K562 (cell line): ENCODE measurements around the gene STRN3.

Experiments used
- EGR1 ChIP-seq: fragments of 450-650 bp; conservative IDR thresholded peaks from 2 replicates; pipeline ENCODE4 v1.6.1; 2017; ENCODE audit warnings: mild to moderate bottlenecking
- LEF1 ChIP-seq: fragments of 450-650 bp; IDR thresholded peaks from 2 replicates; pipeline ENCODE4 v1.6.1; 2016; ENCODE audit warnings: mild to moderate bottlenecking
- NR1H2 ChIP-seq: sonication (generic); formaldehyde crosslinking; IDR thresholded peaks from 2 replicates; pipeline ENCODE4 v1.4.0; 2020; ENCODE audit warnings: mild to moderate bottlenecking, missing genetic modification reagents
- POLR2A ChIP-seq: fragments of 450-650 bp; conservative IDR thresholded peaks from 2 replicates; pipeline ENCODE4 v1.6.1; 2016
- POU5F1 ChIP-seq: fragments of 150-350 bp; IDR thresholded peaks from 2 replicates; pipeline ENCODE4 v1.6.1; 2014; ENCODE audit warnings: borderline replicate concordance, low read length, low read depth, mild to moderate bottlenecking; ENCODE audit not compliant: partially characterized antibody
- TAF1 ChIP-seq: IDR thresholded peaks from 2 replicates; pipeline ENCODE4 v1.6.1; 2011; ENCODE audit warnings: mild to moderate bottlenecking, low read length, moderate library complexity; ENCODE audit not compliant: insufficient read depth, control insufficient read depth, severe bottlenecking; ENCODE audit errors: extremely low read depth
- ZNF217 ChIP-seq: sonication (generic); formaldehyde crosslinking; IDR thresholded peaks from 2 replicates; pipeline ENCODE4 v1.8.0; 2022; ENCODE audit warnings: mild to moderate bottlenecking, missing genetic modification reagents
- ZNF644 ChIP-seq: fragments of 200-800 bp; sonication (Bioruptor generic); IDR thresholded peaks from 2 replicates; pipeline ENCODE4 v1.6.1; 2016; ENCODE audit warnings: low read depth, missing genetic modification characterization, missing compliant biosample characterization
- TF ChIP-seq, protein P1 (sequence below), 2 experiments: fragments of 450-650 bp in 1 of 2; sonication (generic) in 1 of 2; formaldehyde crosslinking in 1 of 2; IDR thresholded peaks; 2 replicates each; pipeline versions ENCODE4 v1.7.1 to v1.9.0; 2016 to 2022; ENCODE audit warnings: inconsistent platforms in 1 of 2, mild to moderate bottlenecking in 1 of 2, missing genetic modification reagents in 1 of 2
- TF ChIP-seq, protein P2 (sequence below), 2 experiments: fragments of 450-650 bp; formaldehyde crosslinking in 1 of 2; IDR thresholded peaks; 2 replicates each; pipeline versions ENCODE4 v1.4.0 to v1.6.1; 2014 to 2020; ENCODE audit warnings: mild to moderate bottlenecking in 2 of 2, borderline replicate concordance in 1 of 2, low read depth in 1 of 2
- TF ChIP-seq, protein P3 (sequence below): IDR thresholded peaks from 2 replicates; pipeline ENCODE4 v1.6.1; 2014; ENCODE audit warnings: antibody characterized with exemption
- TF ChIP-seq, protein P4 (sequence below), 3 experiments: IDR thresholded peaks in 2 of 3; conservative IDR thresholded peaks in 1 of 3; 2 replicates each; pipeline ENCODE4 v1.5.1; 2011 to 2012; ENCODE audit warnings: low read length in 3 of 3, mild to moderate bottlenecking in 3 of 3, control low read depth in 2 of 3, improper control_type of control experiment in 1 of 3, inconsistent platforms in 1 of 3, low read depth in 1 of 3, mixed read lengths in 1 of 3, moderate library complexity in 1 of 3; ENCODE audit not compliant: insufficient read depth in 2 of 3

DNA sequence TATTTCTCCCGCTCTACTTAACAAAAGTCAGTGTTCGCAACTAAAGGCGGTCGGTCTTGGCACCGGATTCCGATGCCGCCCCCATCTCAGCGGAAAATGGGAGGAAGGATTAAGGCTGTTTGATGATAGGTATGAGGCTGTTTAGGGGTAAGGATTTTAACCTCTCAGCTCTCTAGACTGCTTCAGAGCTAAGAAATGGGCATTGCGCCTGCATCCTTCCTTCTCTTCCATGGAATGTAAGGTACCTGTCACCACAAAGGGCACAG lies 150.5 kb downstream of the STRN3 start:
- TF ChIP-seq, protein P1, sequence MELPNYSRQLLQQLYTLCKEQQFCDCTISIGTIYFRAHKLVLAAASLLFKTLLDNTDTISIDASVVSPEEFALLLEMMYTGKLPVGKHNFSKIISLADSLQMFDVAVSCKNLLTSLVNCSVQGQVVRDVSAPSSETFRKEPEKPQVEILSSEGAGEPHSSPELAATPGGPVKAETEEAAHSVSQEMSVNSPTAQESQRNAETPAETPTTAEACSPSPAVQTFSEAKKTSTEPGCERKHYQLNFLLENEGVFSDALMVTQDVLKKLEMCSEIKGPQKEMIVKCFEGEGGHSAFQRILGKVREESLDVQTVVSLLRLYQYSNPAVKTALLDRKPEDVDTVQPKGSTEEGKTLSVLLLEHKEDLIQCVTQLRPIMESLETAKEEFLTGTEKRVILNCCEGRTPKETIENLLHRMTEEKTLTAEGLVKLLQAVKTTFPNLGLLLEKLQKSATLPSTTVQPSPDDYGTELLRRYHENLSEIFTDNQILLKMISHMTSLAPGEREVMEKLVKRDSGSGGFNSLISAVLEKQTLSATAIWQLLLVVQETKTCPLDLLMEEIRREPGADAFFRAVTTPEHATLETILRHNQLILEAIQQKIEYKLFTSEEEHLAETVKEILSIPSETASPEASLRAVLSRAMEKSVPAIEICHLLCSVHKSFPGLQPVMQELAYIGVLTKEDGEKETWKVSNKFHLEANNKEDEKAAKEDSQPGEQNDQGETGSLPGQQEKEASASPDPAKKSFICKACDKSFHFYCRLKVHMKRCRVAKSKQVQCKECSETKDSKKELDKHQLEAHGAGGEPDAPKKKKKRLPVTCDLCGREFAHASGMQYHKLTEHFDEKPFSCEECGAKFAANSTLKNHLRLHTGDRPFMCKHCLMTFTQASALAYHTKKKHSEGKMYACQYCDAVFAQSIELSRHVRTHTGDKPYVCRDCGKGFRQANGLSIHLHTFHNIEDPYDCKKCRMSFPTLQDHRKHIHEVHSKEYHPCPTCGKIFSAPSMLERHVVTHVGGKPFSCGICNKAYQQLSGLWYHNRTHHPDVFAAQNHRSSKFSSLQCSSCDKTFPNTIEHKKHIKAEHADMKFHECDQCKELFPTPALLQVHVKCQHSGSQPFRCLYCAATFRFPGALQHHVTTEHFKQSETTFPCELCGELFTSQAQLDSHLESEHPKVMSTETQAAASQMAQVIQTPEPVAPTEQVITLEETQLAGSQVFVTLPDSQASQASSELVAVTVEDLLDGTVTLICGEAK (IDR thresholded peaks at IDR 0.05), result no peak
- TF ChIP-seq, protein P1 (CRISPR knock-in tag; IDR thresholded peaks at IDR 0.05), result no peak
- TF ChIP-seq ZNF217 (no peak), POLR2A (no peak), POU5F1 (no peak), TAF1 (no peak), NR1H2 (CRISPR knock-in tag) (no peak), EGR1 (no peak), ZNF644 (tag) (no peak), LEF1 (no peak)
- TF ChIP-seq, protein P2, sequence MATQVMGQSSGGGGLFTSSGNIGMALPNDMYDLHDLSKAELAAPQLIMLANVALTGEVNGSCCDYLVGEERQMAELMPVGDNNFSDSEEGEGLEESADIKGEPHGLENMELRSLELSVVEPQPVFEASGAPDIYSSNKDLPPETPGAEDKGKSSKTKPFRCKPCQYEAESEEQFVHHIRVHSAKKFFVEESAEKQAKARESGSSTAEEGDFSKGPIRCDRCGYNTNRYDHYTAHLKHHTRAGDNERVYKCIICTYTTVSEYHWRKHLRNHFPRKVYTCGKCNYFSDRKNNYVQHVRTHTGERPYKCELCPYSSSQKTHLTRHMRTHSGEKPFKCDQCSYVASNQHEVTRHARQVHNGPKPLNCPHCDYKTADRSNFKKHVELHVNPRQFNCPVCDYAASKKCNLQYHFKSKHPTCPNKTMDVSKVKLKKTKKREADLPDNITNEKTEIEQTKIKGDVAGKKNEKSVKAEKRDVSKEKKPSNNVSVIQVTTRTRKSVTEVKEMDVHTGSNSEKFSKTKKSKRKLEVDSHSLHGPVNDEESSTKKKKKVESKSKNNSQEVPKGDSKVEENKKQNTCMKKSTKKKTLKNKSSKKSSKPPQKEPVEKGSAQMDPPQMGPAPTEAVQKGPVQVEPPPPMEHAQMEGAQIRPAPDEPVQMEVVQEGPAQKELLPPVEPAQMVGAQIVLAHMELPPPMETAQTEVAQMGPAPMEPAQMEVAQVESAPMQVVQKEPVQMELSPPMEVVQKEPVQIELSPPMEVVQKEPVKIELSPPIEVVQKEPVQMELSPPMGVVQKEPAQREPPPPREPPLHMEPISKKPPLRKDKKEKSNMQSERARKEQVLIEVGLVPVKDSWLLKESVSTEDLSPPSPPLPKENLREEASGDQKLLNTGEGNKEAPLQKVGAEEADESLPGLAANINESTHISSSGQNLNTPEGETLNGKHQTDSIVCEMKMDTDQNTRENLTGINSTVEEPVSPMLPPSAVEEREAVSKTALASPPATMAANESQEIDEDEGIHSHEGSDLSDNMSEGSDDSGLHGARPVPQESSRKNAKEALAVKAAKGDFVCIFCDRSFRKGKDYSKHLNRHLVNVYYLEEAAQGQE (IDR thresholded peaks at IDR 0.05; ENCODE audit: borderline replicate concordance), result no peak
- TF ChIP-seq, protein P2 (CRISPR knock-in tag; IDR thresholded peaks at IDR 0.05; ENCODE audit: low read depth), result no peak
- TF ChIP-seq, protein P3, sequence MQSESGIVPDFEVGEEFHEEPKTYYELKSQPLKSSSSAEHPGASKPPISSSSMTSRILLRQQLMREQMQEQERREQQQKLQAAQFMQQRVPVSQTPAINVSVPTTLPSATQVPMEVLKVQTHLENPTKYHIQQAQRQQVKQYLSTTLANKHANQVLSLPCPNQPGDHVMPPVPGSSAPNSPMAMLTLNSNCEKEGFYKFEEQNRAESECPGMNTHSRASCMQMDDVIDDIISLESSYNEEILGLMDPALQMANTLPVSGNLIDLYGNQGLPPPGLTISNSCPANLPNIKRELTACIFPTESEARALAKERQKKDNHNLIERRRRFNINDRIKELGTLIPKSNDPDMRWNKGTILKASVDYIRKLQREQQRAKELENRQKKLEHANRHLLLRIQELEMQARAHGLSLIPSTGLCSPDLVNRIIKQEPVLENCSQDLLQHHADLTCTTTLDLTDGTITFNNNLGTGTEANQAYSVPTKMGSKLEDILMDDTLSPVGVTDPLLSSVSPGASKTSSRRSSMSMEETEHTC, result no peak
- TF ChIP-seq, protein P4, sequence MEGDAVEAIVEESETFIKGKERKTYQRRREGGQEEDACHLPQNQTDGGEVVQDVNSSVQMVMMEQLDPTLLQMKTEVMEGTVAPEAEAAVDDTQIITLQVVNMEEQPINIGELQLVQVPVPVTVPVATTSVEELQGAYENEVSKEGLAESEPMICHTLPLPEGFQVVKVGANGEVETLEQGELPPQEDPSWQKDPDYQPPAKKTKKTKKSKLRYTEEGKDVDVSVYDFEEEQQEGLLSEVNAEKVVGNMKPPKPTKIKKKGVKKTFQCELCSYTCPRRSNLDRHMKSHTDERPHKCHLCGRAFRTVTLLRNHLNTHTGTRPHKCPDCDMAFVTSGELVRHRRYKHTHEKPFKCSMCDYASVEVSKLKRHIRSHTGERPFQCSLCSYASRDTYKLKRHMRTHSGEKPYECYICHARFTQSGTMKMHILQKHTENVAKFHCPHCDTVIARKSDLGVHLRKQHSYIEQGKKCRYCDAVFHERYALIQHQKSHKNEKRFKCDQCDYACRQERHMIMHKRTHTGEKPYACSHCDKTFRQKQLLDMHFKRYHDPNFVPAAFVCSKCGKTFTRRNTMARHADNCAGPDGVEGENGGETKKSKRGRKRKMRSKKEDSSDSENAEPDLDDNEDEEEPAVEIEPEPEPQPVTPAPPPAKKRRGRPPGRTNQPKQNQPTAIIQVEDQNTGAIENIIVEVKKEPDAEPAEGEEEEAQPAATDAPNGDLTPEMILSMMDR (IDR thresholded peaks at IDR 0.05 in 2 of 3, conservative IDR thresholded peaks at IDR 0.05 in 1 of 3; ENCODE audit: insufficient read depth in 2 of 3, low read depth in 1 of 3, low read length in 3 of 3), result no peak
